ENCODE data around the gene PRKCD.

- no peak for TF ChIP-seq CTCF (IDR thresholded peaks at IDR 0.05)
- TF ChIP-seq POLR2A (IDR thresholded peaks at IDR 0.05): no peak
Measured at GRCh38 chr3:53129344-53129743, 31.7 kb upstream of the PRKCD start.
